ENCODE data around the gene RANBP3. TPM values are rescaled to one million over a fixed set of nuclear protein-coding genes. Genes with fewer than 3 reads are reported as not detected.

RANBP3 gene
- polyA plus RNA-seq, 1 of the 3 experiments (the other 2 are of a cell fraction): 84.0 TPM

- no peaks in the 10 kb centered on the region for H3K79me2 ChIP-seq (ENCODE audit: insufficient read depth)
These were observed 100.1 kb downstream of the RANBP3 start for GRCh38 chr19:5877882-5878281.

GRCh38 chr19:5877427-5877826, 100.5 kb downstream of the RANBP3 start:
- H4K20me1 ChIP-seq (ENCODE audit: insufficient read depth): no peaks in the 10 kb centered on the region
- H3K27ac ChIP-seq (ENCODE audit: low read depth in 2 of 2, low read length in 1 of 2): no peak overlapping the region
- TF ChIP-seq SMC3 (IDR thresholded peaks at IDR 0.05; ENCODE audit: low read depth, low read length): no peak
- TF ChIP-seq ELF1 (IDR thresholded peaks at IDR 0.05): no peak
- no peak for TF ChIP-seq EP300 (IDR thresholded peaks at IDR 0.05; ENCODE audit: borderline replicate concordance in 1 of 2, low read depth in 1 of 2, low read length in 1 of 2)
- TF ChIP-seq IRF3 (IDR thresholded peaks at IDR 0.05; ENCODE audit: low read depth, low read length): no peak
- no peak for TF ChIP-seq REST (IDR thresholded peaks at IDR 0.05; ENCODE audit: low read depth, low read length)
- no peak for TF ChIP-seq MAX (IDR thresholded peaks at IDR 0.05; ENCODE audit: low read depth)
- TF ChIP-seq FOSL2 (IDR thresholded peaks at IDR 0.05; ENCODE audit: borderline replicate concordance, low read depth): no peak
- no peak for TF ChIP-seq PBX3 (IDR thresholded peaks at IDR 0.05)
- TF ChIP-seq TCF12 (IDR thresholded peaks at IDR 0.05): no peak
- no peak for TF ChIP-seq SIN3A (IDR thresholded peaks at IDR 0.05; ENCODE audit: borderline replicate concordance, low read depth, low read length)
- no peak for TF ChIP-seq ZBTB33 (IDR thresholded peaks at IDR 0.05; ENCODE audit: borderline replicate concordance, low read depth)
- H3F3A ChIP-seq (replicated peaks; ENCODE audit: insufficient read depth): no peaks in the 10 kb centered on the region
- no peak overlapping the region for H3K4me3 ChIP-seq (ENCODE audit: low read depth in 2 of 2, low read length in 1 of 2)
- no peak overlapping the region for H3K9ac ChIP-seq
- no peaks in the 10 kb centered on the region for H3K9me2 ChIP-seq
- DNase-seq: no peak
- no peaks in the 10 kb centered on the region for H3K9me3 ChIP-seq
- no peaks in the 10 kb centered on the region for H3K79me2 ChIP-seq (ENCODE audit: insufficient read depth)
- POLR2A ChIA-PET: no interaction called here
- WGBS (ENCODE audit: low lambda C conversion rate): 87% methylated on average over 5 of the region's 8 CpGs
- no peak overlapping the region for H3K4me2 ChIP-seq
- H2AFZ ChIP-seq (ENCODE audit: low read depth): no peak overlapping the region
- CTCF ChIA-PET: no interaction called here
- no peaks in the 10 kb centered on the region; the same call in 1 of the 2 replicates for H3K27me3 ChIP-seq (ENCODE audit: insufficient read depth)
- no peaks in the 10 kb centered on the region for H3K36me3 ChIP-seq (replicated peaks in 1 of 2; ENCODE audit: control insufficient read depth in 1 of 2, insufficient read depth in 2 of 2, low read length in 1 of 2)
- H3K4me1 ChIP-seq (ENCODE audit: control insufficient read depth in 1 of 2, insufficient read depth in 2 of 2, low read depth in 1 of 2, low read length in 1 of 2): peaks cover 0 to 6% of the 10 kb centered on the region in 2 experiments; a peak in 1 of 4 replicates

More at GRCh38 chr19:5877882-5878281, 100.1 kb downstream of the RANBP3 start:
- TF ChIP-seq JUND (IDR thresholded peaks at IDR 0.05) (no peak), NFIC (IDR thresholded peaks at IDR 0.05; ENCODE audit: borderline replicate concordance) (no peak), YY1 (IDR thresholded peaks at IDR 0.05; ENCODE audit: low read depth) (no peak), IRF3 (IDR thresholded peaks at IDR 0.05; ENCODE audit: low read depth, low read length) (no peak), RXRA (IDR thresholded peaks at IDR 0.05; ENCODE audit: borderline replicate concordance, low read depth) (no peak)
- Histone ChIP-seq H3K9me3 (no peaks in the 10 kb centered on the region), H3K27ac (ENCODE audit: low read depth in 2 of 2, low read length in 1 of 2) (no peak overlapping the region), H3F3A (replicated peaks; ENCODE audit: insufficient read depth) (no peaks in the 10 kb centered on the region), H4K20me1 (ENCODE audit: insufficient read depth) (no peaks in the 10 kb centered on the region), H3K4me2 (no peak overlapping the region), H3K27me3 (ENCODE audit: insufficient read depth) (no peaks in the 10 kb centered on the region; the same call in 1 of the 2 replicates), H3K9me2 (no peaks in the 10 kb centered on the region), H3K4me1 (ENCODE audit: control insufficient read depth in 1 of 2, insufficient read depth in 2 of 2, low read depth in 1 of 2, low read length in 1 of 2) (peaks cover 0 to 6% of the 10 kb centered on the region in 2 experiments; a peak in 1 of 4 replicates), H2AFZ (ENCODE audit: low read depth) (no peak overlapping the region), H3K36me3 (replicated peaks in 1 of 2; ENCODE audit: control insufficient read depth in 1 of 2, insufficient read depth in 2 of 2, low read length in 1 of 2) (no peaks in the 10 kb centered on the region), H3K9ac (no peak overlapping the region), H3K4me3 (ENCODE audit: low read depth in 2 of 2, low read length in 1 of 2) (no peak overlapping the region)
- 80% methylated on average over 5 of the region's 9 CpGs for WGBS (ENCODE audit: low lambda C conversion rate)
- no peak for DNase-seq
- ChIA-PET CTCF (no interaction called here), POLR2A (no interaction called here)
